Smooth muscle cell (in vitro differentiated cells): ENCODE results near the gene ARHGAP28. TPM values are rescaled to one million over a fixed set of nuclear protein-coding genes. Genes with fewer than 3 reads are reported as not detected.
"Not testable (repeated sequence)": the region's sequence is repeated elsewhere in the genome, so short reads cannot be mapped to it uniquely, and the experiment has no call there.

ENCODE experiments used
- DNase-seq: peaks from one replicate; lab custom pipeline; 2025; ENCODE audit not compliant: unreplicated experiment; lab: John Stamatoyannopoulos, UW
- H2AFZ ChIP-seq: fragments of 200-600 bp; sonication (generic); 2 replicates; pipeline ENCODE4 v1.6.0; 2016; ENCODE audit warnings: antibody characterized with exemption, low read depth, mild to moderate bottlenecking
- H3F3A ChIP-seq: fragments of 200-600 bp; sonication (generic); 2 replicates; pipeline ENCODE4 v1.6.0; 2017; ENCODE audit warnings: antibody characterized with exemption, low read depth
- H3K27ac ChIP-seq: fragments of 200-600 bp; sonication (generic); 2 replicates; pipeline ENCODE4 v1.5.1; 2016; ENCODE audit warnings: low read depth, mild to moderate bottlenecking
- H3K27me3 ChIP-seq: fragments of 200-600 bp; sonication (generic); 2 replicates; pipeline ENCODE4 v1.6.1; 2016; ENCODE audit warnings: low read depth, mild to moderate bottlenecking
- H3K36me3 ChIP-seq: fragments of 200-600 bp; sonication (generic); 2 replicates; pipeline ENCODE4 v1.5.1; 2016; ENCODE audit warnings: low read depth
- H3K4me1 ChIP-seq: fragments of 200-600 bp; sonication (generic); 2 replicates; pipeline ENCODE4 v1.5.1; 2016; ENCODE audit warnings: low read depth
- H3K4me2 ChIP-seq: fragments of 200-600 bp; sonication (generic); 2 replicates; pipeline ENCODE4 v1.6.0; 2016; ENCODE audit warnings: mild to moderate bottlenecking
- H3K4me3 ChIP-seq: fragments of 200-600 bp; sonication (generic); 2 replicates; pipeline ENCODE4 v1.5.1; 2016; ENCODE audit warnings: mild to moderate bottlenecking
- H3K79me2 ChIP-seq: fragments of 200-600 bp; sonication (generic); 2 replicates; pipeline ENCODE4 v1.6.0; 2016; ENCODE audit warnings: low read depth, mild to moderate bottlenecking
- H3K9ac ChIP-seq: fragments of 200-600 bp; sonication (generic); 2 replicates; pipeline ENCODE4 v1.6.0; 2016; ENCODE audit warnings: low read depth
- H3K9me3 ChIP-seq: fragments of 200-600 bp; sonication (generic); replicated peaks from 2 replicates; pipeline ENCODE4 v1.5.1; 2016; ENCODE audit warnings: low read depth
- H4K20me1 ChIP-seq: fragments of 200-600 bp; sonication (generic); 2 replicates; pipeline ENCODE4 v1.6.0; 2016; ENCODE audit warnings: low read depth
- CTCF ChIP-seq: fragments of 200-600 bp; sonication (generic); IDR thresholded peaks from 2 replicates; pipeline ENCODE4 v1.5.1; 2017; ENCODE audit warnings: borderline replicate concordance, mild to moderate bottlenecking, antibody characterized with exemption; ENCODE audit not compliant: insufficient read depth, poor library complexity, severe bottlenecking
- WGBS: methylation state at CpG from one replicate; pipeline ENCODE4 v1.1.7; 2016; ENCODE audit warnings: low lambda C conversion rate; 5-methylcytosine and 5-hydroxymethylcytosine counted together
- polyA plus RNA-seq: library from polyadenylated mRNA; unstranded; fragments of >200 nt; fragmentation: Nextera tagmentation; extraction: Ambion mirVana; gene quantifications from 2 replicates; pipeline ENCODE4 v1.2.1, GENCODE V29; 2016
- total RNA-seq: library from RNA; depleted of rRNA; stranded (reverse); fragments of >200 nt; gene quantifications from 2 replicates; pipeline ENCODE4 v1.2.3, GENCODE V29; 2014

Gene ARHGAP28
- total and polyA plus RNA-seq, 2 experiments from 2014 or later, result 16.2 to 27.7 TPM

GRCh38 chr18:6938003-6938402 is 208.5 kb downstream of the ARHGAP28 start:
- H2AFZ ChIP-seq, result no peak overlapping the region
- DNase-seq, result no peak
- H3K4me1 ChIP-seq, result no peaks in the 10 kb centered on the region
- H3K9me3 ChIP-seq, result no peaks in the 10 kb centered on the region
- no peaks in the 10 kb centered on the region for H3K79me2 ChIP-seq
- no peak overlapping the region for H3K4me3 ChIP-seq
- H3K27me3 ChIP-seq, result no peaks in the 10 kb centered on the region
- H3F3A ChIP-seq, result no peaks in the 10 kb centered on the region
- H3K4me2 ChIP-seq, result no peak overlapping the region
- no peak overlapping the region for H3K27ac ChIP-seq
- no peaks in the 10 kb centered on the region for H3K36me3 ChIP-seq
- 94% methylated on average over 7 of the region's 7 CpGs for WGBS
- no peaks in the 10 kb centered on the region for H4K20me1 ChIP-seq
- no peak for TF ChIP-seq CTCF
- no peak overlapping the region for H3K9ac ChIP-seq

GRCh38 chr18:6938403-6938802 is 208.9 kb downstream of the ARHGAP28 start:
- not testable (repeated sequence) for H3F3A ChIP-seq, H4K20me1 ChIP-seq, H3K27ac ChIP-seq, H3K4me2 ChIP-seq, H3K9me3 ChIP-seq, H2AFZ ChIP-seq, H3K9ac ChIP-seq, H3K4me3 ChIP-seq, H3K36me3 ChIP-seq, H3K27me3 ChIP-seq, DNase-seq, H3K4me1 ChIP-seq, H3K79me2 ChIP-seq
- 98% methylated on average over 2 of the region's 2 CpGs for WGBS

GRCh38 chr18:6939972-6940371 is 210.5 kb downstream of the ARHGAP28 start:
- Histone ChIP-seq H2AFZ (no peak overlapping the region), H3K4me3 (no peak overlapping the region), H3K27ac (no peak overlapping the region)

GRCh38 chr18:6940451-6940850 is 210.9 kb downstream of the ARHGAP28 start:
- no peaks in the 10 kb centered on the region for H4K20me1 ChIP-seq
- H2AFZ ChIP-seq, result no peak overlapping the region
- DNase-seq, result no peak
- H3K4me1 ChIP-seq, result no peaks in the 10 kb centered on the region
- no peak for TF ChIP-seq CTCF
- H3K79me2 ChIP-seq, result no peaks in the 10 kb centered on the region
- no peaks in the 10 kb centered on the region for H3K9me3 ChIP-seq
- no peak overlapping the region for H3K9ac ChIP-seq
- H3K27ac ChIP-seq, result no peak overlapping the region
- no peak overlapping the region for H3K4me3 ChIP-seq
- 84% methylated on average over 9 of the region's 9 CpGs for WGBS
- H3K36me3 ChIP-seq, result no peaks in the 10 kb centered on the region
- no peaks in the 10 kb centered on the region for H3K27me3 ChIP-seq
- no peak overlapping the region for H3K4me2 ChIP-seq
- no peaks in the 10 kb centered on the region for H3F3A ChIP-seq

More at GRCh38 chr18:6939972-6940371, 210.5 kb downstream of the ARHGAP28 start:
- no peak for TF ChIP-seq CTCF
- H3K9me3 ChIP-seq, result no peaks in the 10 kb centered on the region
- DNase-seq, result no peak
- no peaks in the 10 kb centered on the region for H4K20me1 ChIP-seq
- no peak overlapping the region for H3K4me2 ChIP-seq
- no peaks in the 10 kb centered on the region for H3K36me3 ChIP-seq
- H3K27me3 ChIP-seq, result no peaks in the 10 kb centered on the region
- H3K4me1 ChIP-seq, result no peaks in the 10 kb centered on the region
- no peaks in the 10 kb centered on the region for H3K79me2 ChIP-seq
- H3F3A ChIP-seq, result no peaks in the 10 kb centered on the region
- no peak overlapping the region for H3K9ac ChIP-seq
- WGBS, result 94% methylated on average over 4 of the region's 4 CpGs
